CD4-positive, alpha-beta T cell treated with Interferon gamma for 1 hour (primary cell): ENCODE measurements around the gene CPED1.
"Not testable (repeated sequence)": the region's sequence is repeated elsewhere in the genome, so short reads cannot be mapped to it uniquely, and the experiment has no call there.

Experiments used
- DNase-seq: peaks from one replicate; pipeline ENCODE4 v3.0.0-alpha.2; 2020

CPED1 gene

GRCh38 chr7:121020989-121021969 lies 32.8 kb downstream of the CPED1 start:
- no peak for DNase-seq

- DNase-seq: no peak
Observed at GRCh38 chr7:121023194-121023593, 34.7 kb downstream of the CPED1 start.

GRCh38 chr7:121023683-121024511 lies 35.4 kb downstream of the CPED1 start:
- no peak for DNase-seq

- DNase-seq: no peak
Observed at GRCh38 chr7:121024611-121025010, 36.1 kb downstream of the CPED1 start.

- DNase-seq: no peak
Observed at GRCh38 chr7:121026159-121026558, 37.6 kb downstream of the CPED1 start.

GRCh38 chr7:121026577-121027111 lies 38.1 kb downstream of the CPED1 start:
- no peak for DNase-seq

- DNase-seq: no peak
Observed at GRCh38 chr7:121027761-121028669, 39.5 kb downstream of the CPED1 start.

GRCh38 chr7:121029302-121029701 lies 40.8 kb downstream of the CPED1 start:
- DNase-seq: no peak

GRCh38 chr7:121030308-121030707 lies 41.8 kb downstream of the CPED1 start:
- DNase-seq: no peak

- no peak for DNase-seq
Observed at GRCh38 chr7:121032645-121033460, 44.3 kb downstream of the CPED1 start.

- DNase-seq: no peak
Observed at GRCh38 chr7:121034929-121035328, 46.4 kb downstream of the CPED1 start.

GRCh38 chr7:121036776-121037175 lies 48.3 kb downstream of the CPED1 start:
- DNase-seq: not testable (repeated sequence)

- not testable (repeated sequence) for DNase-seq
Observed at GRCh38 chr7:121037329-121037728, 48.8 kb downstream of the CPED1 start.

- DNase-seq: no peak
Observed at GRCh38 chr7:121037957-121038716, 49.6 kb downstream of the CPED1 start.

- DNase-seq: no peak
Observed at GRCh38 chr7:121038717-121039509, 50.4 kb downstream of the CPED1 start.

GRCh38 chr7:121039510-121039822 lies 51.0 kb downstream of the CPED1 start:
- DNase-seq: no peak

GRCh38 chr7:121039994-121040393 lies 51.5 kb downstream of the CPED1 start:
- DNase-seq: no peak

- no peak for DNase-seq
Observed at GRCh38 chr7:121041516-121042148, 53.1 kb downstream of the CPED1 start.

GRCh38 chr7:121042195-121042594 lies 53.7 kb downstream of the CPED1 start:
- DNase-seq: no peak
